ENCODE results near the gene FUOM. TPM values are rescaled to one million over a fixed set of nuclear protein-coding genes. Genes with fewer than 3 reads are reported as not detected.
"Not testable (repeated sequence)": the region's sequence is repeated elsewhere in the genome, so short reads cannot be mapped to it uniquely, and the experiment has no call there.

Gene FUOM
- total RNA-seq, 2 donors from 2014 or later = 13.1 to 26.1 TPM

DNA sequence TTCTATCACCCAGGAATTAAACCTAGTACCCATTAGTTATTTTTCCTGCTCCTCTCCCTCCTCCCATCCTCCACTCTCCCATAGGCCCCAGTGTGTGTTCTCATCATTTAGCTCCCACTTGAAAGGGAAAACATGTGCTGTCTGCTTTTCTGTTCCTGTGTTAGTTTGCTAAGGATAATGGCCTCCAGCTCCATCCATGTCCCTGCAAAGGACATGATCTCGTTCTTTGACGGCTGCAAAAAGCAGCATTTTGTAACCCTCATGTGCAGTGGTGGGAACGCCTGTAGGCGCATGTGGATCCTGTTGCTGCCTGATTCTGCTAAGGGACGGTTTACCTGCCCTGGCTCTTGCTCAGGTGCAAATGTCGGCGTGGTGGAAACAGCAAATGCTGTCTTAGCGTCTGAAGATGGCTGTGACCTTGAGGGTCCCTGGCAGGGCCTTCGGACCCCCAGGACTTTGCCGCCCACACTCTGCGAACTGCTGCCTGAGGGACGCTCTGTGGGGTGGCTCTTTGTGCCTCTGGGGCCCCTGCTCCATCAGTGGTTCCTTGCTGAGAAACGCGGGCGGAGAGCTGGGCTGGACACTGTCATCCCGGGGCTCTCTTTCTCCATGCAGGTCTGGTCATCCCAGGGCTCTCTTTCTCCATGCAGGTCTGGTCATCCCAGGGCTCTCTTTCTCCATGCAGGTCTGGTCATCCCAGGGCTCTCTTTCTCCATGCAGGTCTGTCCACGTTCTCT lies 30.6 kb upstream of the FUOM start:
- ATAC-seq (ENCODE audit: insufficient number of reproducible peaks, low FRiP score, low read depth) = no peak
- peaks cover 3% of the 10 kb centered on the region for H3K36me3 ChIP-seq

DNA sequence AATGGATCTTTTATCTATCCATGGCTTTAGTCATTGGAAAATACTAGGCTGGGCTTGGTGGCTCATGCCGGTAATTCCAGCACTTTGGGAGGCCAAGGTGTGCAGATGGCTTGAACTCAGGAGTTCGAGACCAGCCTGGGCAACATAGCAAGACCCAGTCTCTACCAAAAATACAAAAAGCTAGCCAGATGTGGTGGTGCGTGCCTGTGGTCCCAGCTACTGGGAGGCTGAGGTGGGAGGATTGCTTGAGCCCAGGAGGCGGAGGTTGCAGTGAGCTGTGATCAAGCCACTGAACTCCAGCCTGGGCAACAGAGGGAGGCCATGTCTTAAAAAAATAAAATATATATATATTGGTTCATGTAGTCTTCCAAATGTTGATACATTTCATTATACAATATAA lies 29.1 kb upstream of the FUOM start:
- H3K36me3 ChIP-seq; DNase-seq (ENCODE audit: low spot score); H3K4me1 ChIP-seq (ENCODE audit: control insufficient read depth in 1 of 2, low read depth in 2 of 2): not testable (repeated sequence)

More for the DNA sequence above, 30.6 kb upstream of the FUOM start:
- H3K9me3 ChIP-seq = no peaks in the 10 kb centered on the region
- H3K4me1 ChIP-seq (ENCODE audit: control insufficient read depth in 1 of 2, low read depth in 2 of 2) = peaks cover 1 to 2% of the 10 kb centered on the region in 2 donors
- no peak overlapping the region for H3K4me3 ChIP-seq
- DNase-seq (ENCODE audit: low spot score) = no peak
- no peak overlapping the region for H3K27ac ChIP-seq
- TF ChIP-seq, protein P1, sequence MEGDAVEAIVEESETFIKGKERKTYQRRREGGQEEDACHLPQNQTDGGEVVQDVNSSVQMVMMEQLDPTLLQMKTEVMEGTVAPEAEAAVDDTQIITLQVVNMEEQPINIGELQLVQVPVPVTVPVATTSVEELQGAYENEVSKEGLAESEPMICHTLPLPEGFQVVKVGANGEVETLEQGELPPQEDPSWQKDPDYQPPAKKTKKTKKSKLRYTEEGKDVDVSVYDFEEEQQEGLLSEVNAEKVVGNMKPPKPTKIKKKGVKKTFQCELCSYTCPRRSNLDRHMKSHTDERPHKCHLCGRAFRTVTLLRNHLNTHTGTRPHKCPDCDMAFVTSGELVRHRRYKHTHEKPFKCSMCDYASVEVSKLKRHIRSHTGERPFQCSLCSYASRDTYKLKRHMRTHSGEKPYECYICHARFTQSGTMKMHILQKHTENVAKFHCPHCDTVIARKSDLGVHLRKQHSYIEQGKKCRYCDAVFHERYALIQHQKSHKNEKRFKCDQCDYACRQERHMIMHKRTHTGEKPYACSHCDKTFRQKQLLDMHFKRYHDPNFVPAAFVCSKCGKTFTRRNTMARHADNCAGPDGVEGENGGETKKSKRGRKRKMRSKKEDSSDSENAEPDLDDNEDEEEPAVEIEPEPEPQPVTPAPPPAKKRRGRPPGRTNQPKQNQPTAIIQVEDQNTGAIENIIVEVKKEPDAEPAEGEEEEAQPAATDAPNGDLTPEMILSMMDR (IDR thresholded peaks at IDR 0.05) = no peak
- H3K27me3 ChIP-seq (replicated peaks; ENCODE audit: insufficient read depth) = no peaks in the 10 kb centered on the region

DNA sequence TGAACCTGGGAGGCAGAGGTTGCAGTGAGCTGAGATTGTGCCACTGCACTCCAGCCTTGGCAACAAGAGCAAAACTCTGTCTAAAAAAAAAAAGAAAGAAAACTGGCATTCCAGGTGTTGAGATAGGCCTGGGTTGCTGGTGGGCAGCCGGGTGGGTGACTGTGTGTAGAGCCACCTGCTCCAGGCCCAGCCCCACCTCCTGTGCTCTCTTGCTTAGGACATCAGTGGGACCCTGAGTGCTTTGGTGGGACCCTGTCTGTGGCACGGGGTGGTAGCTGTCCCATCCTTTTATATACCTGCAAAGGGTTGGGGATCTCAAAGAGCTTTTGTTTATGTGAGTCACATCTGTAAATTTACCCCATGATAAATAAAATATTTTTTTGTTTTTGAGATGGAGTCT lies 27.4 kb upstream of the FUOM start:
- Histone ChIP-seq H3K27me3 (replicated peaks; ENCODE audit: insufficient read depth) (no peaks in the 10 kb centered on the region), H3K4me3 (no peak overlapping the region), H3K27ac (no peak overlapping the region), H3K36me3 (peaks cover 3% of the 10 kb centered on the region), H3K4me1 (ENCODE audit: control insufficient read depth in 1 of 2, low read depth in 2 of 2) (peaks cover 0 to 8% of the 10 kb centered on the region in 2 donors), H3K9me3 (no peaks in the 10 kb centered on the region)
- DNase-seq (ENCODE audit: low spot score) = no peak
- ATAC-seq (ENCODE audit: insufficient number of reproducible peaks, low FRiP score, low read depth) = no peak
- TF ChIP-seq, protein P1 (IDR thresholded peaks at IDR 0.05) = no peak

More for the DNA sequence above, 29.1 kb upstream of the FUOM start:
- not testable (repeated sequence) for H3K4me3 ChIP-seq; H3K9me3 ChIP-seq; ATAC-seq (ENCODE audit: insufficient number of reproducible peaks, low FRiP score, low read depth); H3K27ac ChIP-seq; H3K27me3 ChIP-seq (replicated peaks; ENCODE audit: insufficient read depth)

DNA sequence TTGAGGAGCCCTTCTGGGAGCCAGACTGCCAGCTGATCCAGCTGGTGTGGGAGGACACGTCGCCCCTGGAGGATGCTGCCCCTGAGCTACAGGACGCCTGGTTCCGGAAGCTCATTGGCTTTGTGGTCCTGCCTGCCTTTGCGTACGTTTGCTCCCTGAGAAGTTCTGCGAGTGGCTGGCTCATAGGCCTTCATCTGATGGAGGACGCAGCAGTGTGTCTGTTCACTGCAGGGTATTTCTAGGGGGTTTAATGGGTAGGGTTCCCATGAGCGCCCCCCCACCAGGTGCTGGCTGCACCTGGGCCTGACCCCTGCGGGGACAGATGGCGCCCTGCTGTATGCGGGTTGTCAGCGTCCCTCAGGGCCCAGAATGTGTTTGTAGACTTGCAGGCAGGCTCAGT lies 26.3 kb upstream of the FUOM start:
- Histone ChIP-seq H3K4me3 (no peak overlapping the region), H3K9me3 (no peaks in the 10 kb centered on the region), H3K27me3 (replicated peaks; ENCODE audit: insufficient read depth) (no peaks in the 10 kb centered on the region), H3K27ac (no peak overlapping the region), H3K4me1 (ENCODE audit: control insufficient read depth in 1 of 2, low read depth in 2 of 2) (peaks cover 4 to 16% of the 10 kb centered on the region in 2 donors), H3K36me3 (no peaks in the 10 kb centered on the region)
- ATAC-seq (ENCODE audit: insufficient number of reproducible peaks, low FRiP score, low read depth) = no peak
- no peak for DNase-seq (ENCODE audit: low spot score)
- TF ChIP-seq, protein P1 (IDR thresholded peaks at IDR 0.05) = no peak

DNA sequence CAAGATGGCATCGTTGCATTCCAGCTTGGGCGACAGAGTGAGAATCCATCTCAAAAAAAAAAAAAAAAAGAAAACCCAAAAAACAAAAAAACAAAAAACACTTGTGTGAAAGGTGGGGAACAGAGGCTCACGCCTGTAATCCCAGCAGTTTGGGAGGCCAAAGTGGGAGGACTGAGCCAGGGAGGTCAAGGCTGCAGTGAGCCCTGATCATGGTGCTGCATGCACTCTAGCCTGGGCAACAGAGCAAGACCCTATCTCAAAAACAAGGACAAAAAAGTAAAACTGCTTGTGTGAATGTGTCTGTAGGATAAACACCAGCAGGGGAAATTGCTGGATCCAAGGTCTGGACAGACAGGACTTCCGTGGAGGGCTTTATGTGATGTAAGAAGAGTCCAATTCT lies 25.7 kb upstream of the FUOM start:
- DNase-seq (ENCODE audit: low spot score) (no peak), ATAC-seq (ENCODE audit: insufficient number of reproducible peaks, low FRiP score, low read depth) (no peak)
- no peak overlapping the region for H3K4me3 ChIP-seq
- H3K27me3 ChIP-seq (replicated peaks; ENCODE audit: insufficient read depth) = no peaks in the 10 kb centered on the region
- TF ChIP-seq, protein P1 (IDR thresholded peaks at IDR 0.05) = no peak
- no peaks in the 10 kb centered on the region for H3K36me3 ChIP-seq
- H3K27ac ChIP-seq = no peak overlapping the region
- peaks cover 4 to 16% of the 10 kb centered on the region in 2 donors for H3K4me1 ChIP-seq (ENCODE audit: control insufficient read depth in 1 of 2, low read depth in 2 of 2)
- H3K9me3 ChIP-seq = no peaks in the 10 kb centered on the region

DNA sequence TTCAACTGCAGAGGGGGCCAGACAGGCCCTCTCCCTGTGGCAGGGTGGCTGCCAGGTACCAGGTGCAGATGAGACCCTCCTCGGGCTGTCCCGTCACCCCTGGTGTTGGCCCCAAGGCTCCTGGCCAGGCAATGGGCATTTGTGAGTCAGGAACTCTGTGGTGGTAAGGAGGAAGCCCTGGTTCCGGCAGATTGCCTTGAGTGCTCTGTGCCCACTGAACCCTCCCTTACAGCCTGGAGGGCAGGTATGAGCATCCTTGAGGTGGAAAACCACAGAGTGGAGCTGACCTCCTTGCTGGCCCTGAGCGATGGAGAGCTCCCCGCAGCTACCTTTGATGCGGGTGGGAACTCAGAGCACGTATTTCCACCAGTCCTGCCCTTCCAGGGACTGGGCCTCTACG lies 23.2 kb upstream of the FUOM start:
- no peaks in the 10 kb centered on the region for H3K36me3 ChIP-seq
- DNase-seq (ENCODE audit: low spot score) = no peak
- H3K4me3 ChIP-seq = no peak overlapping the region
- no peaks in the 10 kb centered on the region for H3K27me3 ChIP-seq (replicated peaks; ENCODE audit: insufficient read depth)
- TF ChIP-seq, protein P1 (IDR thresholded peaks at IDR 0.05) = no peak
- no peak for ATAC-seq (ENCODE audit: insufficient number of reproducible peaks, low FRiP score, low read depth)
- peaks cover 7 to 24% of the 10 kb centered on the region in 2 donors for H3K4me1 ChIP-seq (ENCODE audit: control insufficient read depth in 1 of 2, low read depth in 2 of 2)
- H3K27ac ChIP-seq = no peak overlapping the region
- no peaks in the 10 kb centered on the region for H3K9me3 ChIP-seq

Measured in thoracic aorta (tissue), 2 donors.